HG03378 (cell line): ENCODE measurements around the gene UPK3A.
"Not testable (repeated sequence)": the region's sequence is repeated elsewhere in the genome, so short reads cannot be mapped to it uniquely, and the experiment has no call there.

Experiments used
- ATAC-seq: cut with Tn5 transposase; IDR thresholded peaks from one replicate; pipeline ENCODE4 v1.9.1; 2021; ENCODE audit warnings: mild to moderate bottlenecking, moderate library complexity; ENCODE audit not compliant: unreplicated experiment

UPK3A gene

DNA sequence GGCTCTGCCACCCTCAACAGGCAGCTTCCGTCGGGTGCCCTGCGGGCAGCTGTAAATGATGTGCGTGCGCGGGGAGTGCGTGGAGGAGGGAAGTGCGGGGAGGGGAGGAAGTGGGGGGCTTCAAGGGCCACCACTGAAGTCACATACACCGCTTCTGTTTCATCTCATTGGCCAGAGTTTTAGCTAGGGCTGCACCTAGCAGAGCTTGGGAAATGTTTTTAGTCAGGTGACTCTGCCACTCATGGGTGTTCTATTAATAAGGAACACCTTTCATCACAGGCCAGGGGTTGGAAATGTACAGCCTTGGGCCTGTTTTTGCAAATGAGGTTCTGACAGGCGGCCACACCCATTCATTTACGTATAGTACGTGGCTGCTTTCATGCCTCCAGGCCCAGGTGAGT, 39.6 kb downstream of the UPK3A start:
- ATAC-seq = no peak

GRCh38 chr22:45328261-45328660, 43.5 kb downstream of the UPK3A start:
- not testable (repeated sequence) for ATAC-seq

- no peak for ATAC-seq
These were observed 44.2 kb downstream of the UPK3A start for GRCh38 chr22:45328822-45329529.

- no peak for ATAC-seq
These were observed 44.8 kb downstream of the UPK3A start for GRCh38 chr22:45329530-45329936.

DNA sequence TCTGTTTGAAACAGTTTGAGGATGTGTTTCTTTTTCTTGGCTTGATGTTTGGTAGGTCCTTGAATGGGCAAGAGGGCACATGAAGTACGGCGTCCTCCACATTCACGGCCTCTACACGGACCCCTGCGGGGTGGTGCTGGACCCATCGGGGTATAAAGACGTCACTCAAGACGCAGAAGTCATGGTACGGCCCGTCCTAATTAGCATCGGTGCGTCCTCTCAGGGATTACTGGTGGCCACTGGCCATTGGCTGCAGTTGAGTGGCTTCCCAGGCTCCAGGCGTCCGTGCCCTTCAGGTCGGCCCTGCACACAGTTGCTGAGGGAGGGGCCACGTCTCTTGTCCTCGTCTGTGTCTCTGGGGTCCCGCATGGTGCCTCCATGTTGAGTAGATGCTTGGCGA, 45.8 kb downstream of the UPK3A start:
- ATAC-seq = no peak

DNA sequence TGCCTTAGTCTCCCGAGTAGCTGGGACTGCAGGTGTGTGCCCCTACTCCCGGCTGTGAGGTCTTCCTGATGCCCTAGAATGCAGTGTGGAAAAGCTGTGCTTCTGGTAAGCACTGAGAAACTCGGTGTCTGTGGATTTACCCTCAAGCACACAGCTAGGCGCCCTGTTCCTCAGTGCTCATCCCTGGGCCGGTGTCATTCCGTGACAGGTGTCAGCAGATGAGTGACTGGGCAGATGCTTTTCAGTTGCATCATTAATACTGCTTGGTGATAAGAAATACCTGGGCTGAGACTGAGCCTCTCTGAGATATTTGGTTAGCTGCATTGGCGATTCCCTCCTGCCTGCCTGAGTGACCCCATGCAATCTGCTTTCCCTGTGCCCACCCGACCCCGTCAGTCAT, 46.7 kb downstream of the UPK3A start:
- ATAC-seq = no peak

DNA sequence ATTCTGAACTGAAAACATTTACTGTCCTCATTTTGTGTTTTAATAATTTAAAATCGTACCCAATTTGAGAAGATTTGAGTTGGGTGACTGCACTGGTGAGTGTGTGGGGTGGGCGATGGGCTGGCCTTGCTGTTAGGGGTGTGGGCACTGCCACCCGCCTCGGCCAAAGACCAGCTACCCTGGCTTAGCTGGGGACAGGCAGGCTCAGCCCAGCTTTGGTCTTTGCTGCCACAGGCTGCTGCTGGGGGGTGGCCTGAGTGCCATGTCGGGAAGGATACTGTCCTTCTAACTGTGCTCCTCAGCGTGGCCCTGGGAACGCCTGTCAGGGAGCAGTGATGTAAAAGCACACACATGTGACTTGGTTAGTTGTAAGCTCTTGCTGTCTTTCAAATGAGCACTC, 47.3 kb downstream of the UPK3A start:
- no peak for ATAC-seq

GRCh38 chr22:45334068-45334467, 49.3 kb downstream of the UPK3A start:
- no peak for ATAC-seq

GRCh38 chr22:45334528-45334927, 49.8 kb downstream of the UPK3A start:
- no peak for ATAC-seq

DNA sequence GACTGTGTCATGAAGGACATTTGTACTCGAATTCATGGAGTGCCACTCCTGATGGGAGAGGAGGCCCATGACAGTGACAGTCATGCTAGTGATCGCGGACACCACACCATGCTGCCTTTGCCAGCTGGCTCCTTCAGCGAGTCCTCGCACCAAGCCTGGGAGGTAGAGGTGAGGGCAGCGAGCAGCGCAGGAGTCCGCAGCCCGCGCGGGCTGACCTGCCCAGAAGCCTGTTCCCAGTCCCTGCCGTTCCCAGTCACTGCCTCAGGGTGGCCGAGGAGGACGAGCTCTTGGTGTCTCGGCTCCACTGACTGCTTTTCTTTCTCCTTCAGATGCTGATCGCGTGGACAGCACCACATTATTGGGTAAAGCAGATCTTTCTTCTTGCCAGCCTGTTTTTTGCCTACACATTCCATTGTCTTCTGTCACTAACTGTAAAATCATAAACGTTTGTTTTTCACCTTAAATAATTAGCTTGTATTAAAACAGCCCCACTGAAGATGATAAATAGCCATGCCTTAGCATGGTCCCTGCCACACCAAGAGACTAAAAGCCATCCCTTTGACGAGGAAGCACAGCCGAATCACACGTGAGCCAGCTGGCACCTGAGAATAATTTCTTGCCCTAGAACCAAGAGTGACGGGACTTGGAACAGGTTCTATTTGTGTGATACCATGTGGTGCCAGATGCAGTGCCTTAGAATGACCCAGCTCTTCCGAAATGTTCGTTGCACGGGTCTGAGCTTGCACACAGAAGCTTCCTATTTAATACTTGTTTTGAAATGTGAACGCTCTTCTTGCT, 50.5 kb downstream of the UPK3A start:
- ATAC-seq = no peak

GRCh38 chr22:45335854-45336522, 51.2 kb downstream of the UPK3A start:
- ATAC-seq = no peak

DNA sequence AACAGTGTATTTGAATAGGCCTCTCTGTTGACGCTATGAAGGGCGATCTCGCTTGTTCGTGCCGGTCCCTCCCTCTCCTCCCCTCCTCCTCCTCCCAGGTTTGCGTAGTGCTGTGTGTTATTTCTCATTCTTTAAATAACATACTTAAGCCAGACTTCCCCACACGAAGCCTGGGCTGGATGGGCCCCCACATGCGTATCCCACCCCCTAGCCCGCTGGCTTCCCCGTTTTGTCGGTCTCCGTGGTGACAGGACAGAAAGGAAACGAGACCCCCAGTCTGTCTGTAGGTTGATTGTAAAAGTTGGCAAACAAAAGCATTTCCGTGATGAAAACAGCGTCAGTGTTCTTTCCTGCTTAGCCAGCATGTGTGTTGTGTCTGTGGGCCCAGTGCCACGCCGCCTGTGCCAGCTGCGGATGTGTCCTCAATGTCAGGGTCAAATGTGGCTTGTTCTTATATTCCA, 52.3 kb downstream of the UPK3A start:
- no peak for ATAC-seq

DNA sequence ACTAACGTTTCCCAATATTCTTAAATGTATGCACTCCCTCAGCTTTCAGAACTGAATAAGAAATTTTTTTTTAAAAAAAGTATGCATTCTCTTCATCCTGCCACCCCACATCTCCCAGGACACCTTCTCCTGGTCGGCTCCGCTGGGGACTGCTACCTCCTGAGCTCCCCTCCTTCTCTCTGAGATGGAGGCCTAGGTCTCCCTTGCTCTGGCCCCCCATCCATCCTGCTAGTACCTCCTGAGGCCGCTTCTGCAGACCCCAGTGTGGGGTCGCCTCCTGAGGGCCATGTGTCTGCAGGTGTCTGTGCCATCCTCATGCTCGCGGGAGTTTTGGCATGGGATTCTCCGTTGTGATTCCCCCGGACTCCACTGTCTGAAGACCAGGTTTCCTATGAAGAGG, 52.8 kb downstream of the UPK3A start:
- ATAC-seq = no peak

DNA sequence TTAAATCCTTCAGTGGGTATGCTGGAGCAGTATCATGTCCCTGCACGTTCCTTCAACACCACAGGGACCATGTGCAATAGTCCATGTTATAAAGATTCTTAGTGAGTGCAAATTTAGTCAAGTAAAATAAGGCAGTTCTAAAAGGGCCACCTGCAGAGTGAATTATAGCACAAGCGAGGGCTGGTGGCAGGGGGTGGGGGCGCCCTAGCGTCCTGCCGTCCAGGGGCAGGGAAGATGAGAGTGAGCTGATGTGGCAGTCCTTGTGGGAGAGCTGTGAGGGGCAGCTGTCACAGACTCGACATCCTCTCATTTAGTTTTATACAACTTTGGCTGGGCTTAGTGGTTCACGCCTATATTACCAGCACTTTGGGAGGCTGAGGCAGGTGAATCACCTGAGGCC, 54.0 kb downstream of the UPK3A start:
- no peak for ATAC-seq

GRCh38 chr22:45340323-45340722, 55.6 kb downstream of the UPK3A start:
- no peak for ATAC-seq

DNA sequence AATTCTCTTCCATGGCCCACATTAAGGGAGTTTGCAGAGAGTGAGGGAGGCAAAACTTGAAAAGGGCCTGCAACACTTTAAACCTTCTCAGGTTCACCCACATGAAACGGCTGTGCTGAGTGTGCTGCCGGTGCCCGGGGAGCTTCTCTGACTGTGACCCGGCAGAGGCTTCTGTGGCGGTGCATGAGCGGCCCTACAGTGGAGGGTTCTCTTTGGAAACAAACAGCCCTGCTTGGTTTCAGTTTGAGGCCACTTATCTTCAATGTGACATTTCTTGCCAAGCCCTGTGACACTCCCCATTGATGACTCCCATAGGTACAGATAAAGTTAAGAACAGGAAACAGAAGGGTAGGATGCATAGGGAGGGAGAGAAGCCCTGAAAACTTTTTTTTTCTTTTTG, 56.7 kb downstream of the UPK3A start:
- no peak for ATAC-seq

DNA sequence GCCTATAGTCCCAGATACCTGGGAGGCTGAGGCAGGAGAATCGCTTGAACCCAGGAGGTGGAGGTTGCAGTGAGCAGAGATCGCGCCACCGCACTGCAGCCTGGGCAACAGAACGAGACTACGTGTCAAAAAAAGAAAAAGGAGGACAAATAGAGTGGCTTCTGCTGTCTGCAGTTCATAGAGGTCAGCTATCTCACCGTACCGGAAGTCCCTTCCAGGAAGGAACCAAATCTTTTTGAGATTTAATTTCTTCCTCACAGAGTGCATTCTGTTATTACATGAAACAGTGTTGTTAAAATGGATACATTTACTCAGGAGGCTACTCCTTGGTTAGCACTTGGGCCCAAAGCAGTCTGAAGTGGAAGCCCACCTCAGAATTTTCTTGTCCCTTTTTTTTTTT, 58.4 kb downstream of the UPK3A start:
- ATAC-seq = no peak

DNA sequence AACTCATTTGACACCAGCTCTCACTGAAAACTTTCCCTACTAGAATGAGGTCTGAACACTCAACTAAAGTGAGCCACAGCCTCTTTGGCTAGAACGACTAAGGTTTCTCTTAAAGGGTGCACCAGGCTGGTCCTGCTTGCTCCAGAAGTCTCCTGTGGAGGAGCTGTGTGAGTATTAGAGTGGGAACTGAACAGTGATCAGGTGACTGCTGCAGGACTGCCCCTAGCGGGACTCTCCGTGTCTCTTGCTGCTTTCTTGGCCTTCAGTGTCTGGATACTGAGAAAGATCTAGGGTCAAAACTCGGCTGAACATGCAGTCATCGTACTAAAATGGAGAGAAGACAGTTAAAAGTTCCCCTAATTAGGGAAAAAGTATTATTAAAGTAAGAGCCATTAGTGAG, 59.6 kb downstream of the UPK3A start:
- ATAC-seq = no peak
